Peyer's patch (tissue), 4 donors: ENCODE data around the gene OGT.
"Not testable (repeated sequence)": the region's sequence is repeated elsewhere in the genome, so short reads cannot be mapped to it uniquely, and the experiment has no call there.

Experiments used
- CTCF ChIP-seq, 6 experiments: fragments of 450-650 bp in 4 of 6; fragments of 200-600 bp in 2 of 6; sonication (generic) in 1 of 6; IDR thresholded peaks; one replicate each; pipeline ENCODE4 v1.5.1; 2017 to 2019; ENCODE audit warnings: antibody characterized with exemption in 6 of 6, mild to moderate bottlenecking in 3 of 6, moderate library complexity in 1 of 6
- POLR2A ChIP-seq, 2 donors: fragments of 450-650 bp; IDR thresholded peaks; one replicate each; pipeline ENCODE4 v1.5.1; 2017; ENCODE audit warnings: antibody characterized with exemption in 2 of 2, mild to moderate bottlenecking in 2 of 2, moderate library complexity in 2 of 2

DNA sequence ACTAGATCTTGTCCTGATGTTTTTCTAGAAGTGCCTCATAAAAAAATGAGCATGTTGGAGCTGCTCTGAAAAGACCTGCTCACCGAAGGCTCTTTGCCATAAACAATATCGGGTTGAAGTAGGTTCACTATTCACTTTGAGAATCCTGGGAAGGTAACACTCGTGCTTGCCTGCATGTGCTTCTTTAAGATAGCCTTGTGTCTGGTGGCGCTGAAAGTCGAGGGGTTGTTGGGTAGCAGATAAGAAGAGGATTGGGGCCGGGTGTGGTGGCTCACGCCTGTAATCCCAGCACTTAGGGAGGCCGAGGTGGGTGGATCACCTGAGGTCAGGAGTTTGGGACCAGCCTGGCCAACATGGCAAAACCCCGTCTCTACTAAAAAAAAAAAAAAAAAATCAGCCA is 78.8 kb downstream of the OGT start:
- not testable (repeated sequence) for TF ChIP-seq CTCF, POLR2A (IDR thresholded peaks at IDR 0.05)
